Neural crest cell (in vitro differentiated cells): ENCODE measurements around the gene SHTN1. TPM values are rescaled to one million over a fixed set of nuclear protein-coding genes. Genes with fewer than 3 reads are reported as not detected.

Experiments
- DNase-seq: peaks from one replicate; pipeline ENCODE4 v3.0.0; 2021; ENCODE audit warnings: low read depth, mixed read lengths, low spot score
- H3K27ac Mint-ChIP-seq: one replicate; pipeline ENCODE4 v1.8.0; 2021; ENCODE audit warnings: mild to moderate bottlenecking, mixed read lengths; ENCODE audit not compliant: unreplicated experiment
- H3K27me3 Mint-ChIP-seq: 2 replicates; pipeline ENCODE4 v1.8.0; 2021; ENCODE audit warnings: low read depth, mild to moderate bottlenecking, mixed read lengths
- H3K36me3 Mint-ChIP-seq: 2 replicates; pipeline ENCODE4 v1.8.0; 2021; ENCODE audit warnings: low read depth, mild to moderate bottlenecking, mixed read lengths
- H3K4me1 Mint-ChIP-seq: 2 replicates; pipeline ENCODE4 v1.8.0; 2021; ENCODE audit warnings: mixed read lengths
- H3K4me3 Mint-ChIP-seq: one replicate; pipeline ENCODE4 v1.8.0; 2021; ENCODE audit warnings: mild to moderate bottlenecking, mixed read lengths
- H3K9me3 Mint-ChIP-seq: 2 replicates; pipeline ENCODE4 v1.8.0; 2021; ENCODE audit warnings: mixed read lengths
- total RNA-seq: library from RNA; stranded (reverse); gene quantifications from 2 replicates; pipeline ENCODE4 v1.2.1, GENCODE V29; 2021
- TF ChIP-seq, protein P1 (sequence below): fragments of 200-600 bp; sonication (generic); conservative IDR thresholded peaks from 2 replicates; pipeline ENCODE4 v1.5.0; 2021; ENCODE audit warnings: antibody characterized with exemption, mild to moderate bottlenecking

Gene SHTN1
- total RNA-seq, 1 donor from 2014 or later, result 10.0 TPM

DNA sequence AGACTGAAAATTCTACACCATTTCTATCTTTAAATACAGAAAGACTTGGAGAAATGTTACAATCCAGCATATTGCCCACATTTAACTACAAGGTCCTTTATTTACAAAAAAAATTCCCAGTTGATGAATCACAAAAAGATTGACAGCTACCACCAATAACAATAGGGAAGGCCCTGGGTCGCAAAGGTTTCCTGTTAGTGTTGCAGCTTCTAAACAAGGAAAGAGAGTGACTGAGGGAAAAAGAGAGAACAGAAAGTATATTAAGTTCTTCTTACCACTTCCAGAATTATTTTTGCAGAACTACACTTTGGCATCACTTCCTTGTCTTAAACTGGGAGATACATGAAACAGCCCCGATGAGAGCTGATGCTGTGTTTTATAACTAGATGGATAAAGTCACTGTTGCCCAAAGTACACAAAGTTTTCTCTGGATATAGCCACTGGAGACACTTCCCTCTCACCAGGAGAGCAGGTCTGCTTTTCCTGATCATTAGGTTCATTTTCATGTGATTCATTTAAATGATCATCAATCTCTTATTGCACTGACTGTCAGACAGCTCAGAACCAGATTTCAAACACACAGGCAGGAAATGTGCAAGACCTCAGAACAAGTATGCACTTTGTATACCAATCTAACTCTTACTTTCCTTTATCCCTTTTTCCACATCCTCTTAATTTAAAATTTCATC, 57.0 kb downstream of the SHTN1 start:
- DNase-seq, result no peak
- H3K9me3 Mint-ChIP-seq, result no peaks in the 10 kb centered on the region
- peaks cover 11% of the 10 kb centered on the region for H3K36me3 Mint-ChIP-seq
- peak overlapping the region; percentile 7 for H3K27ac Mint-ChIP-seq
- TF ChIP-seq, protein P1, sequence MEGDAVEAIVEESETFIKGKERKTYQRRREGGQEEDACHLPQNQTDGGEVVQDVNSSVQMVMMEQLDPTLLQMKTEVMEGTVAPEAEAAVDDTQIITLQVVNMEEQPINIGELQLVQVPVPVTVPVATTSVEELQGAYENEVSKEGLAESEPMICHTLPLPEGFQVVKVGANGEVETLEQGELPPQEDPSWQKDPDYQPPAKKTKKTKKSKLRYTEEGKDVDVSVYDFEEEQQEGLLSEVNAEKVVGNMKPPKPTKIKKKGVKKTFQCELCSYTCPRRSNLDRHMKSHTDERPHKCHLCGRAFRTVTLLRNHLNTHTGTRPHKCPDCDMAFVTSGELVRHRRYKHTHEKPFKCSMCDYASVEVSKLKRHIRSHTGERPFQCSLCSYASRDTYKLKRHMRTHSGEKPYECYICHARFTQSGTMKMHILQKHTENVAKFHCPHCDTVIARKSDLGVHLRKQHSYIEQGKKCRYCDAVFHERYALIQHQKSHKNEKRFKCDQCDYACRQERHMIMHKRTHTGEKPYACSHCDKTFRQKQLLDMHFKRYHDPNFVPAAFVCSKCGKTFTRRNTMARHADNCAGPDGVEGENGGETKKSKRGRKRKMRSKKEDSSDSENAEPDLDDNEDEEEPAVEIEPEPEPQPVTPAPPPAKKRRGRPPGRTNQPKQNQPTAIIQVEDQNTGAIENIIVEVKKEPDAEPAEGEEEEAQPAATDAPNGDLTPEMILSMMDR, result no peak
- H3K4me1 Mint-ChIP-seq, result peaks cover 17% of the 10 kb centered on the region
- no peaks in the 10 kb centered on the region for H3K27me3 Mint-ChIP-seq
- H3K4me3 Mint-ChIP-seq, result no peak overlapping the region

DNA sequence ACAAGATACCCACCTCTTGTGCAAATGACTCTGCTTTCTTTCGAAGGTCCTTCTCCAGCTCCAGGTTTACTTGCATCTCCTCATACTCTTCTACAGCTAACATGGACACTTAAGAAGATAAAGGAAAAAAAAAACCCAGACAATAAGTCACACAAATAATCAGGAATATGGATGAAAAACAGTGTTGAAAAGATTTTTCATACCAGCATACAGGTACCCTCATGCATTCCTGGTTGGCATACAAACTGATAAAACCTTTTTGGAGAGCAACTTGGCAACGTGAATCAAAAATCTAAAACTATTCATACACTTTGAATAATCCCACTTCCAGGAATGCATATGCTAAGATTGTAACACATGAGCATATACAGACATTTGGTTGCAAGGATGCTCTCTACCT, 60.1 kb downstream of the SHTN1 start:
- no peak overlapping the region for H3K4me3 Mint-ChIP-seq
- no peak for DNase-seq

DNA sequence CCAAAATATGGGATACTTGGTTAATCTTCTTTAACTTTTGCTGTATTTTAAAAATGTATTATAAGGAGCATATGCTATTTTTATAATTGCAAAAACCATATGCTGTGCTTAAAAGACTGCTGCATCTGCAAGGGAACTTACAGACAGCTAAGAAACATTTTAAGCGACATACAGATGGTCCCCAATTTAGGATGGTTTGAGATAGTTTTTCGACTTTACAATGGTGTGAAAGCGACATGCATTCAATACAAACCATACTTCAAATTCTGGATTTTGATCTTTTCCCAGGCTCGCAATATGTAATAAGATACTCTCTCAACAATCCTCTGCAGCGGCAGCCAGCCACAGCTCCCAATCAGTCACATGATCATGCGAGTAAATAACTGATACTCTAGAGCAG, 73.2 kb downstream of the SHTN1 start:
- Mint-ChIP-seq H3K27ac (no peak overlapping the region), H3K9me3 (peaks cover 13% of the 10 kb centered on the region), H3K27me3 (no peaks in the 10 kb centered on the region), H3K4me1 (no peaks in the 10 kb centered on the region), H3K36me3 (peaks cover 39% of the 10 kb centered on the region), H3K4me3 (no peak overlapping the region)
- DNase-seq, result no peak
- TF ChIP-seq, protein P1, result no peak

More for the DNA sequence above, 60.1 kb downstream of the SHTN1 start:
- TF ChIP-seq, protein P1, result no peak
- no peaks in the 10 kb centered on the region for H3K27me3 Mint-ChIP-seq
- H3K36me3 Mint-ChIP-seq, result peaks cover 14% of the 10 kb centered on the region
- H3K9me3 Mint-ChIP-seq, result no peaks in the 10 kb centered on the region
- peaks cover 17% of the 10 kb centered on the region for H3K4me1 Mint-ChIP-seq
- H3K27ac Mint-ChIP-seq, result no peak overlapping the region

DNA sequence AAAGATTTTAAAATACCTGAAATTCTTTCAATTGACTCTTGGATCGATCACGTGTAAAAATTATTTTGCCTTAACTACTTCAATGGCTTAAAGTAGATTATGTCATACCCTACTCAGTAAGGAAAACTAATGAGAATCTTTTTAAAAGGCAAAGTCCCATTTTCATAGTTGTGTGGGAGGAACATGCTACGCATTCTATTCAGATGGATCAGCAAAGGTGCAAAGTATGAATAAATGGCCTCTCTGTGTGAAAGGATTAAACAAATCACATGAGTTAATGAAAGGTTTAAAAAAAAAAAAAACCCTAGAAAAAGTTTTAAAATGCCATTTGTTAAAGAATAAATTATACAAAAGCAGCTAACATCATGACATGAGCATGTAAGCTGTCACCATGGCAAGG, 78.6 kb downstream of the SHTN1 start:
- H3K4me1 Mint-ChIP-seq, result no peaks in the 10 kb centered on the region
- no peak for DNase-seq
- no peak overlapping the region for H3K27ac Mint-ChIP-seq
- TF ChIP-seq, protein P1, result no peak
- peaks cover 7% of the 10 kb centered on the region for H3K36me3 Mint-ChIP-seq
- no peaks in the 10 kb centered on the region for H3K9me3 Mint-ChIP-seq
- H3K27me3 Mint-ChIP-seq, result no peaks in the 10 kb centered on the region
- H3K4me3 Mint-ChIP-seq, result no peak overlapping the region

DNA sequence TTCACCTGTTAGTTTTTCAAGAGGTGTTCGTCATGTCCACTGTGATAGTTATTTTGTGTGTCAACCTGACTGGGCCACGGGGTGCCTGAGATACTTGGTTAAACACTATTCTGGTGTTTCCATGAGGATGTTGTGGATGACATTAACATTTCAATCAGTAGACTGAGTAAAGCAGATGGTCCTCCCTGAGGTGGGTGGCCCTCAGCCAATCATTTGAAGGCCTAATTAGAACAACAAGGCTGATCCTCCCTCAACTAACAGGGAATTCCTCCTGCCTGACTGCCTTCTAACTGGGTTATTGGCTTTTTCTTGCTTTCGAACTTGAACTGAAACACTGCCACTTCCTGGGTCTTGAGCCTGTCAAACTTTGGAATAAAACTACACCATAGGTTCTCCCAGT, 79.9 kb downstream of the SHTN1 start:
- H3K36me3 Mint-ChIP-seq, result peaks cover 5% of the 10 kb centered on the region
- H3K4me3 Mint-ChIP-seq, result no peak overlapping the region
- TF ChIP-seq, protein P1, result no peak
- H3K27ac Mint-ChIP-seq, result no peak overlapping the region
- DNase-seq, result no peak
- H3K4me1 Mint-ChIP-seq, result no peaks in the 10 kb centered on the region
- H3K27me3 Mint-ChIP-seq, result no peaks in the 10 kb centered on the region
- no peaks in the 10 kb centered on the region for H3K9me3 Mint-ChIP-seq
